GM21423 (cell line): ENCODE results near the gene CEP170B.
"Not testable (repeated sequence)": the region's sequence is repeated elsewhere in the genome, so short reads cannot be mapped to it uniquely, and the experiment has no call there.

Experiments
- ATAC-seq: cut with Tn5 transposase; IDR thresholded peaks from one replicate; pipeline ENCODE4 v1.9.1; 2021; ENCODE audit warnings: mild to moderate bottlenecking, moderate library complexity; ENCODE audit not compliant: unreplicated experiment

The CEP170B gene

DNA sequence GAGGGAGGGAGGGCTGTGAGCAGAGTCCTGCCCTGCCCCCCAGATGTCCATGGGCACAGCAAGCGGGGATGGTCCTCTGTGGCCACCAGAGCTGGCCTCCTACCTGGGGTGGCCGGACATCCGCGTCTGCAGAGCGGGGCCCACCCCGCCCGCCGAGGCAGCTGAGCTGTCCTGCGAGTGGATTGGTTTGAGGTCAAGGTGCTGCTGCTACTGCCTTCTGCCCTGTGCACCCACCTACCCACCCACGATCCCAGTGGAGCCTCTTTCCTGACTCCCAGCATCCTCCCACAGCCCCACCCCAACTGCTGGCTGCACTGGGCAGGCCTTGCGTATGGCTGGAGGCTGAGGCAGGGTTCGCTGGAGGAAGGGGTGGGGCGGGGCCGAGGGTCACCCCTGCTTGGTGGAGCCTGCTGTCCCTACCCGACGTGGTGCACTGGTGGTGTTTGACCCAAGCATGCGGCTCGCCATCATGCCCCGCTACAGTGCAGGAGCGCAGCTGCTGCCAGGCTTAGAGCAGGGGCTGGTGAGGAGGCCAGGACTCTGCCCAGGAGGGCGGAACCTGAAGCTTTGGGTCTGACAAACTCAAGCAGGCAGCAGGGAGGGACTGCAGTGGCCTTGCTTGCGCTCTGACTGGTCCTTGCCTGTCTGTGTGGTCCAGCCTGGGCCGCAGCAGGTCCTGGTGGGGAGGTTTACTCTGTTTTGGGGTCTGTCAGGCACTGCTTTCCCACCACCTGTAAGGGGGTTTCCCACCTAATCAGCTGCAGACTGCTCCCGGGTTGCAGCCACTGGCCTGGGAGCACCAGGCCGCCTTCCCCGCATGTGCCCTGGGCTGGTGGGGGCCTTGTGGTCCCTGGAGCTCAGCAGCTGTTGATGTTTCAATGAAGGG lies 23.7 kb downstream of the CEP170B start:
- no peak for ATAC-seq

DNA sequence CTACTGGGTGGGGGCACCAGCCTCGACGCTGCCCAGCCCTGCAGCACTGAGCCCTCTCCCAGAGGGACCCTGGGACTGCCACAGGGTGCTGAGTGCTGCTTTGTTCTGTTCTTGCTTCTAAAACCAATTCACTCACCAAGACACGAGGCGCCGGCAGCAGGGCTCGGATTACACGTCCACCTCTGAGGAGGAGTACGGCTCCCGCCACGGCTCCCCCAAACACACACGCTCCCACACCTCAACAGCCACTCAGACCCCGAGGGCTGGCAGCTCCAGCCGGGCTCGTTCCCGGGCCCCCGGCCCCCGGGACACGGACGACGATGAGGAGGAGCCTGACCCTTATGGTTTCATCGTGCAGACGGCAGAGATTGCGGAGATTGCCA lies 24.3 kb downstream of the CEP170B start:
- ATAC-seq, result no peak

DNA sequence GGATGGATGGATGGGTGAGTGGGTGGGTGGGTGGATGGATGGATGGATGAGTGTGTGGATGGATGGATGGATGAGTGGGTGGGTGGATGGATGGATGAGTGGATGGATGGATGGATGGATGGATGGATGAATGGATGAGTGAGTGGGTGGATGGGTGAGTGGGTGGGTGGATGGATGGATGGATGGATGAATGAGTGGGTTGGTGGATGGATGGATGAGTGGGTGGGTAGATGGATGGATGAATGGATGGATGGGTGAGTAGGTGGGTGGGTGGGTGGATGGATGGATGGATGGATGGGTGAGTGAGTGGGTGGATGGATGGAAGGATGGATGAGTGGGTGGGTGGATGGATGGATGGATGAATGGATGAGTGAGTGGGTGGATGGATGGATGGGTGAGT lies 25.2 kb downstream of the CEP170B start:
- not testable (repeated sequence) for ATAC-seq

DNA sequence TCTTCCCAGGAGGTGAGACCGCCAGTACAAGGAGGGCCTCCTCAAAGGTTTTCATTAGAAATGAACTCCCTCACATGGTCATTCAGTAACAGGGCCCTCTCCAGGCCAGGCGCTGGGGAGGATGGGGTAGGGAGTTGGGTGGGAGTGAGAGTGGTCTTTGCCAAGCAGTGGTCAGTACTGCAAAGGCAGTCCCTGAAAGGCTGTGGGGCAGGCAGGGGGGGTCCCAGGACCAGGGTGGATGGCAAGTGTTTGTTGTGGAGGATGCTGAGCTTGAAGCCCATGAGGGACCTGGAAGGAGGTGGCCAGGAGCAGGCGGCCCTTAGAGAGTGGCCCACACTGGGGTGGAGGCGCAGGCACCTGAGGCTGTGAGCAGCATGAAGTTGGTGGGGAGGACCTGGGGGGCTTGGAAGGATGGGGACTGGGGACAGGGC lies 26.1 kb downstream of the CEP170B start:
- no peak for ATAC-seq

DNA sequence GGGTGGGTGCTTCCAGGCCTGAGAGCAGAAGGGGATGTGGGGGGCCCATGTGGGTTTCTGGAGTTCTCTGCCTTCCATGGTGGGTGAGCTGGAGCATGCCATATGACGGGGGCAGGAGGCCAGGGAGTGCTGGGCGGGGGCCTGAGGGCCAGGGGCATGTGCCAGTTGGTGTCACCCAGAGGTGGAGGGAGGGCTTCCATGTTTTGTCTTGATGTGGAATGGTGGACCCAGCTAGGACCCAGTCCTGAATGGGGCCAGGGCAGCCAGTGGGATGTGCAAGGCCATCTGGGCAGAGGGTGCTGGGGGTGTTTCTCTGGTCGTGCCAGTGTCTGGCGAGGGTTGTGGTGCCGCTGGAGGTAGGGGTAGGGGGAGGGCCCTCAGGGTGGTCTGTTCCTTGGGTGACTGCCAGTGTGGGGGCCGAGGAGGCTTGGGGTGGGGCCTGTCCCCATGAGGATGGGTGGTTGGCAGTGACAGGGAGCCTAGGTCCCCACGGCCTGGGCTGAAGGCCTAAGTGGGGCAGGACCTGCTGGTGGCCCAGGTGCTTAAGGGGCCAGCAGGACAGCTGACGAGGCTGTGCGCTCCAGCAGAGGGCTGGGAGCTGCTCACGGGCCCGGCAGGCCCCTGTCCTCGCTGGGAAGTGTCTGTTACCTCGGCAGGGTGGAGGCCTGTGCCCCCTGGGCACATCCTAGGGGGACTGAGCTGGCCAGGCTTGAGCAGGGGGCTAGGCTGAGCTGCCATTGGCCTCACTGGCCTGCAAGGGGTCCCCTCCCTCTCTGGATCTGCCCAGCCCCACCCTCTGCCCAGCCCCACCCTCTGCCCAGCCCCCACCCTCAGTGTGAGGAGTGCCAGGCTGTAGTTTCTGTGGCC lies 26.8 kb downstream of the CEP170B start:
- no peak for ATAC-seq

DNA sequence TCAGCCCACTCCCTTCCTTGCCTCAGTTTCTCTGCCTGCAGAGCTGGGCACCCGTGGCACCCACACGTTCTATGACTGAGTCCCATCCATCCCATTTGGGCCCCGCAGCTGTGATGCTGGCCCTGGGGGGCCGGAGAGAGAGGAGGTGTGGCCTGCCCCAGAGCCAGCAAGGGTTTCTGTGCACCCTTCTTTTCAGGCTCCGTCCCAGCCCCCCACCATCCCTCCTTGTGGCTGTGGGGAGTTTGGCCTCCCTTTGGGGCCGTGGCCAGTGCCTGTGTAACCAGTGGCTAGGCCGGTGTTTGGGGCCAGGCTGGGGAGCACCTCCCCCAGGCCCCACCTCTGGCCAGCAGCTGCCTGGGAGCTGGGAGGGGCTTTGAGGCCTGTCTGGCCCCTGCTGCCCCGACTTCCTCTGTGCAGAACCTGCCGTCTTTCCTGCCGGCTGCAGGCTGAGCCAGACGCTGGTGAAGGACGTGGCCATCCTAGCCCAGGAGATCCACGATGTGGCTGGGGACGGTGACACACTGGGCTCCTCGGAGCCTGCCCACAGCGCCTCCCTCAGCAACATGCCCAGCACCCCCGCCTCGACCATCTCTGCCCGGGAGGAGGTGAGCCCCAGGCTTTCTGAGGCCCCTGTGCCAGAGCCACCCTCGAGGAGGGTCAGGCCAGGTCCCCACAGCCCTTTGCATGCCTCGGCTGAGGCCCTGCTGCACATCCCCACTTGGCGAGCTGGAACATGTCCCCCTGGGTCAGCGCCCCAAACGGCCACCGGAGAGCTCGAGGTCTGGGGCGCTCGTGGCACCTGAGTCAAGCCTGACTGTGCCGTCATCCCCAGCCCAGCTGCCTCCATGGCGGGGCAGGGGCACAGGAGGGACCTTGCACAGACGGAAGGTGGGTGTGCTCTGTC lies 27.7 kb downstream of the CEP170B start:
- no peak for ATAC-seq

DNA sequence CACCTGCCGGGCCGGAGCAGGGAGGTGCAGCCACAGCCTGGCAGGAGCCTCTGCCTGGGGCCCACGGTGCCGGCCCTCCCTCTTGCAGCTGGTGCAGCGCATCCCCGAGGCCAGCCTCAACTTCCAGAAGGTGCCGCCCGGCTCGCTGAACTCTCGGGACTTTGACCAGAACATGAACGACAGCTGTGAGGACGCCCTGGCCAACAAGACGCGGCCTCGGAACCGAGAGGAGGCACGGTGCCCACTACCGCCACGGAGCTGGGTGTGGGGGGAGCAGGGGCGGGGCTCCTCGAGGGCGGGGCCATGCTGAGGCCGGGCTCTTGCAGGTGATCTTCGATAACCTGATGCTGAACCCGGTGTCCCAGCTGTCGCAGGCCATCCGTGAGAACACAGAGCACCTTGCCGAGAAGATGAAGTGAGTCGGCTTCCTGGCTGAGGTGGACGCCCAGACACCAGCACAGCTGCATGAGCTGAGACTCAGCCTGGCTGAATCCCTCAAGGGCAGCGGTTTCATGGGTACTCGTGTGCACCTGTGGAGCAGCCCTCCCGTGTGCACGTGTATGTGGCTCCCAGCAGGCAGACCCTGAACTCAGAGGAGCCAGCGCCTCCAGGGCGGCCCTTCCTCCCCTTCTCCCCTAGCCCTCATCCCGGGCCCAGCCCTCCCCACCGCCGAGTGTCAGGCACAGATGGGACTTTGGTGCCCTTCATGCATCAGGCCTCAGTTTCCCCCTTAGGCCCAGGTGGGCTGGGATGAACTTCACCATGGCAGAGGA lies 28.6 kb downstream of the CEP170B start:
- no peak for ATAC-seq

DNA sequence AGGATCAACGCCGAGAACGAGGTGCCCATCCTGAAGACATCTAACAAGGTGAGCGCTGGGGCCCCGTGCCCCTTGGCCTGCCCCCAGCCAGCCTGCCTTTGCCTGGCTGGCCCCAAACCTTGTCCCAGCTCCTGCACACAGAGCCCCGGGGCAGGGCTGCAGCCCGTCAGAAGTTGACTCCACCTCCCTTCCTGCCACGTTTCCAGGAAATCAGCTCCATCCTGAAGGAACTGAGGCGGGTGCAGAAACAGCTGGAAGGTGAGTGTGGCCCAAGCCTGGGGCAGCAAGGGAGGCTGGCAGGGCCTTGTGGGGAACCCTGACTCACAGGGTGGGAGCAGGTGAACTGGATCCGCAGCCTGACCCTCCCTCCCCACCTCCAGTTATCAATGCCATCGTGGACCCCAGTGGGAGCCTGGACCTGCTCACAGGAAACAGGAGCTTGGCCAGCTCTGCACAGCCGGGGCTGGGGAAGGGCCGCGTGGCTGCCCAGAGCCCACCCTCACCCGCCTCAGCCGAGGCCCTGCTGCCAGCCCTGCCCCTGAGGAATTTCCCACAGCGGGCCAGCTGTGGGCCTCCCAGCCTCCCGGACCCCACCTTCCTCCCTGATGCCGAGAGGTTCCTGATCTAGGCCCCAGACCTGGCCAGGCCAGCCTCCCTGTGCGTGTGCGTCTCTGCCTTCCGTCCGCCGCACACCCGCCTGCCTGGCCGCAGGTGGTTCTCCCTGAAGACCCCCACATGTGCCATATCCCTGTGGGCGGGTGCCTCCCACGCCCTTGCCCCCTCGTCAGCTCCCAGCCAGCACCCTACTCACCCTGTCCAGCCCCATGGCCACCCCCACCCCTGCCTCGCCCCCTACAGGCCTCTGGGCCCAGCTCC lies 29.5 kb downstream of the CEP170B start:
- ATAC-seq, result no peak

DNA sequence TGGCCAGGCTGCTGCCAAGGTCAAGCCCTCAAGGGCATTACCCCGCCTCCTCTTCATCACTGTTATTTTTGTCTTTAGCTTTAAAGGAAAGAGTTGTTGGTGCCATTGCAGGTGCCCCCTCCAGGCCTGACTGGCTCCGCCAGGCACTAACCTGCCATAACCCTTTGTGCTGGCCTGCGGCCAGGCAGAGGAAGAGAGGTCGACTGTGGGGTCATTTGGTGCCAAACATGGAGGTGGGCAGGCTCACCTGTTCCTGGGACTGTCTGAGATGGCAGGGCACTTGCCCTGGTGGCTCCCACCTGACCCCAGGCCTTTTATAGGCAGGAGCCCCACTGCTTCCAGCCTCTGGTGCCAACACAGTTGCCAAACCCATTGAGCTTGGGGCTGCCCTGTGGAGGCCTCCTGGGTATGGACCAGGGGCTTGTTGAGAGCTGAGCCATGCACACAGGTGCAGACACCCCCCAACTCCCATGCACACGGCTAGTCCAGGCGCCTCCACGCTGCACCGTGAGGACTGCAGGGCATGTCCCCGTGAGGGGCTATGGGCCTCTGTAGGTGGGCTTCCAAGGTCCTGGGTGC lies 30.2 kb downstream of the CEP170B start:
- no peak for ATAC-seq

DNA sequence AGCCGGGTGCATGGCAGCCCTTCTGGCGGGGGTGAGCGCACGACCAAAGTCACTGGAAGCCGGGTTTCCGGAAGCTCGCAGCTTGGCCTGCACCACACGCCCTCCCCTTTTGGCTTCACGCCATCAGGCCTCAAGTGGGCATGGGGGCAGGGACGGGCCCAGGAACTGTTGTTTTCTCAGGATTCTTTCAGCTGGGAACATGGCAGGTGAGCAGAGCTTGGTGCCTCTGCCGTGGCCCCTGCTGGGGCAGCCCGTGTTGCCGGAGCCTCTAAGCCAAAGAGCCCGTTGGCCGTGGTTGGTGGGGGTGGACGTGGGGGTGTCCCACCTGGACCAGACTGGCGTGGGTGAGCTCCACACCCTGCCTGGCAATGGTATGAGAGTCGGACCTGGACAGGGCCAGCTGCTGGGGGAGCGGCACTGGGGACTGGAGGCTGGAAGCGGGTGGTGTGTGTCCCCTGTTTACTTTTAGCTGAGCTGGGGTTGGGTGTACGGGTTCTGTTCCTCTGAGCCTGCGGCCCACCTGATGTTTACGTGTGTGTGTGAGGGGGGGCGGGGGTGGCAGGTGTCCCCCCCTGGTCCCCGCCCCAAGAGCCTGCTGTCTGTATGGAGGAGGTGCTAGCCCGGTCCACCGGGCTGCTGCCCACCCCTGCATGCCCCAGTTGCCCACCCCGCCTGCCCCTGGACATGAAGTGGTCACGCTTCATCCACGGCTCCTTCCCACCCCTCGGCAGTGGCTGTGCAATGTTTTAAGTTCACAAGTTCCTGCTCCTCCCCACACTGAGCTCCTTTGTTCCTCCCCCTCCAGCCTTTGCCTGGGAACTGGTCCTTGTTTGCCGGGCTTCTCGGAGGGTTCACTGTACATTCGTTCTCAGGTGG lies 31.0 kb downstream of the CEP170B start:
- no peak for ATAC-seq

DNA sequence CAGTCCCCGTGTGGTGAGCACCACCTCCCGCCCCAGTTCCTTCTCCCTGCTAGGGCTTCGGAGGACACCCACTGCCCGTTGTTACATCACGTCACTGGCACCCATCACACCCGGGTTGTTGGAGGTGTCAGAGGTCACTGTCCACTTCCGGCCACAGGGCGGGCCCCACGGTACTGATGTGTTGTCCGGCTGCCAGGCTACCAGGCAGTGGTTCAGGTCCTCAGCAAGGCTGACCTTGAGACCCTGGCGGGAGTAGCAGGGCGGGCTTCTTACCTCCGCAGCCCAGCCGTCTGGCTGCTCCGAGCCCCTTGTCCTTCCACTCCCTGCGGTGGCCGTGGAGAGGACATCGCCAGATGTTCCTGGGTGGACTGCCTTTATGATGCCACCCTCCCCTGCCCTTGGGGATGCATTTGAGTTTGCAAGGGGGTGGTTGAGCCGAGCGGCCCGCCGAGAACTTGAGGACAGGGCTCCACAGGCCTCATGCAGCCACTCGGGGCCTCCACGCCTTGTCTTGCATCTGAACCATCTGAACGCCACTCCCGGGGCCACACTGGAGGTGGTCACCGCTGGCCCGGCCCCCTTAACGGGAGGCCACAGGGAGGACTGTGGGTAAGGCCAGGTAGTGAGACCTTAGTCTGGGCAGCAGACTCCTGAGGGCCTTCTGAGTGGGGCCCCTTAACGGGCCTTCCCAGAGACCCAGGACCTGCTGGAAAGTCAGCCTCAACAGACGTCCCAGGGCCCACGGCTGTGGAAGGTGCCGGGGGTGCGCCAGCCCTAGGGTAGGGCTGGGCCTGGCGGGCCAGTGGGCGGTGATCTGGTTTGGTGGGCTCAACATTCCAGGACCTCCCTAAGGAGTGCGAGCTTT lies 32.5 kb downstream of the CEP170B start:
- no peak for ATAC-seq

DNA sequence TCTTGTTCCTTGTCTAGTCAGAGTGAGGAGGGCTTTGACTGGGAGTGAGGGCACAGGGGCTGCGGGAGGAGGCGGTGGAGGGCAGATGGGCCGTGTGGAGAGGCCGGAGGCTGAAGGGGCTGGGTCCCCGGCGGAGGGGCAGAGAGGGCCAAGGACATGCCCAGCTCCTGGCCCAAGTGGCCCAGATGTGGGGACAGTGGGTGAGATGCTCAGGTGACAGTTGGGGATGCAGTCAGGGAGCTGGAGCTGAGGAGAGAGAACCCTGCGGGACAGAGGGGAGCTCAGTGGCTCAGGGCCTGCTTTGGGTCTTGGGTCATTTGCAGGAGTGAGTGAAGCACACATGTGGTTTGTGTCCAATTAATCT lies 33.1 kb downstream of the CEP170B start:
- ATAC-seq, result no peak

DNA sequence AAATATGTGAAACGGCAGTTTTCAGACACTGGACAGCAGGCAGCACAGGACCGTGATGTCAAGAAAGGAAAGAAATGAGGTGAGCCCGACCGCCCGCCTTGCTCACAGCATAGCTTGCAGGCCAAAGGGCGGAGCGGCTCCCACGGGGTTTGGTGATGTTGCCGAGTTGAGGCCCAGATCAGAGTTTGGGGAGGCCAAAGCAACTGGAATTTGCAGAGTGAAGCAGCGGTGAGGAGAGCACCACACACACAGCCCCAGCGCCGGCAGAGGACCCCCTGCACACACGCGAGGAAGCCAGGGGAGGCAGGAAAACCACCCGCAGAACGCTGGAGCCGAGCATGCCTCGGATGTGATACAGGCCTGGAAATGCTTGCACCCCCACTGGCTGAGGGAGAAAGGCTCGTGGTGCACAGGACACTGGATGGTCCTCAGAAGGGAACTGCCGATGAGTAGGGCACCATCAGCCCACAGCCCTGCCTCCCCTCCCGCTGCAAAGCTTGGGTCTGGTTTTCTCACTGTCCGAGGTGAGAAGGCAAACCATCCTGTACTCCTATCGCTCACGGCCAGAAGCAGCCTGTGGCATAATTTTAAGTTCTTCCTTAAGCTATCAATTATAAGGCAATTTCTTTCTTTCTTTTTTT lies 33.9 kb downstream of the CEP170B start:
- no peak for ATAC-seq

DNA sequence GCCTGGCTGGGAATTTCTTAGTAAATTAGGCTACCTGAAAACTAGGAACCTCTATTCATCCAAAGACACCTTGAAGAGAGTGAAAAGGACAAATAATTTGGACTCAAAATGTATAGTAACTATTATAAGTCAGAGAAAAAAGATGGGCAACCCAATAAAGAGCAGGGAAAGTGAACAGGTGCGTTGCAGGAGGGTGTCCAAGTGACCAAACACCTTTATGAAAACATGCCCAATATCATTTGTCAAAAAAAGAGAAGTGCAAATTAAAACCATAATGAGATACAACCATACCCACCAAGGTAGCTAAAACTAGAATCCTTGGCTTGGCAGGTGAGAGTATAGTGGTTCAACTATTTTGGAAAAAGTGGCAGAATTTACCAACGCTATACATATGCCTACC lies 34.7 kb downstream of the CEP170B start:
- ATAC-seq, result no peak

DNA sequence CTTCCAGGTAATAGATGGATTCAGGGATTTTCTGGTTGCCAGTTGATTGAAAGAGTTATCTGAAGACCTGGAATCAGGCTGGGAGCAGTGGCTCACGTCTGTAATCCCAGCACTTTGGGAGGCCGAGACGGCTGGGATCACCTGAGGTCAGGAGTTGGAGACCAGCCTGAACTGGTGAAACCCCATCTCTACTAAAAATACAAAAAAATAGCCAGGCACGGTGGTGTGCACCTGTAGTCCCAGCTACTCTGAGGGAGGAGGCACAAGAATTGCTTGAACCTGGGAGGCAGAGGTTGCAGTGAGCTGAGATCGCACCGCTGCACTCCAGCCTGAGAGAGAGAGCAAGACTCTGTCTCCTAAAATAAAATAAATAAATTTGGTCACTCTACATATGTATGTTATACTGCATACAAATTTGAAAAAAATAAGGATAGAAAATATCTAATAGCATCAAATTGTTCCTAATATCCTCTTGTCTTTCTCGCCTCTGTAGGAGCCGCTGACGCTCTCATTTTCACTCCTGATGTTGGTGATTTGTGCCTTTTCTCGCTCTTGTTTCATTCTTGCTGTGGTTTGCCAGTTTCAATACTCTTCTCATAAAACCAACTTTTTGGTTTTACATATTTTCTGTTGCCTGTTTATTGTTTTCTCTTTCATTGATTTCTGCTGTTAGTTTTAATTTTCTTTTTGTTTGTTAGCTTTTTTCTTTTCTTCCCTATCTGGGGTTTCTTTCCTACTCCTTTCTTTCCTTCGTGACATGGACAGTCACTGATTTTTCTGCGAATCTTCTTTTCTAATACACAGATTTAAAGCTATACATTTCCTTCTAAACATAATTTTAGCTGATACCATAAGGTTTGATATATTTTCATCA lies 35.8 kb downstream of the CEP170B start:
- no peak for ATAC-seq

DNA sequence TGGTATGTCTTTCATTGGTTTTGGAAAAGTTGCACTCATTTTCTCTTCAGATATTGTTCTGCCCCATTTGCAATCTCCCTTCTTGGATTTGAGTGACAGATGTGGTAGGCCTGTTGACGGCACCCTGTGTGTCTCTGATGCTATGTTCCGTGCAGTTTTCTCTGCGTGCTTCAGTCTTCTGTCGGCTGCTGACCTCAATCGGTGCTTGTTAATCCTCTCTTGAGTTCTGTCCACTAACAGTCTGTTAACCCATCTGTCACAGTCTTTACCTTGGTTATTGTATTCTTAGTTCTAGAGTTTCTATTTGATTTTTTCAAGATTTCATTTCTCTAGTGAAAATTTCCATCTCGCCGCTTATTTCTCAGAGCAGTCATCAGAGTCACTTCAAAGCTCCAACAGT lies 38.9 kb downstream of the CEP170B start:
- ATAC-seq, result no peak
